ENCODE data around the gene RFX1.

GRCh38 chr19:13957051-13957450, 49.1 kb downstream of the RFX1 start:
- TF ChIP-seq POLR2A (IDR thresholded peaks at IDR 0.05; ENCODE audit: low read depth, low read length), result no peak
- TF ChIP-seq POLR2AphosphoS5 (IDR thresholded peaks at IDR 0.05; ENCODE audit: low read depth, low read length), result no peak
- TF ChIP-seq TAF1 (IDR thresholded peaks at IDR 0.05; ENCODE audit: low read depth, low read length), result no peak
